ENCODE results near the gene CEP43.

CEP43 gene

DNA sequence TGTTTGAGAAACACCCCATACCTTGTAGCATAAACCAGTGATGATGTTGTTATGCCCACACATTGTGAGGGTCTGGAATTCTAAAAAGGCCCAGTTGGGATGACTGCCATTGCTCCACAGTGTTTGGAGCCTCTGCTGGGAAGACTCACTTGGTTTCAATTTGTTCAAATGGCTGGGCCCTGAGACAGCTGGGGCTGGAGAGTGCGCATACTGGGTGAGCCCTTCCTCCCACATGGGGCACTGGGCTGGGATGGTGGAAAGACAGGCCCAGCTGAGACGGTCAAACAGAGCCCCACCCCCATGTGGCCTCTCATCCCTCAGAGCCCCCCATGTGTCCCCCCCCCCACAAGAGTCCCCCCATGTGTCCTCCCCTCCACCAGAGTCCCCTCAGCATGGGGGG is 22.6 kb upstream of the CEP43 start:
- no peaks in the 10 kb centered on the region for H3K27me3 ChIP-seq (ENCODE audit: insufficient read depth, low read length, poor library complexity)
- ATAC-seq (ENCODE audit: insufficient read depth, low read depth), result no peak
- no peaks in the 10 kb centered on the region; the same call in 1 of the 2 replicates for H4K20me1 ChIP-seq (ENCODE audit: insufficient read depth, low read length)
- TF ChIP-seq CTCF (IDR thresholded peaks at IDR 0.05; ENCODE audit: borderline replicate concordance, extremely low read depth, low read length, poor library complexity, severe bottlenecking) (no peak), EZH2 (IDR thresholded peaks at IDR 0.05; ENCODE audit: borderline replicate concordance, low read depth, low read length, severe bottlenecking) (no peak)
- no peak overlapping the region for H3K9ac ChIP-seq (ENCODE audit: low read depth, low read length)
- peaks cover 15% of the 10 kb centered on the region for H3K4me1 ChIP-seq (ENCODE audit: insufficient read depth, low read length)
- H3K36me3 ChIP-seq (ENCODE audit: insufficient read depth, low read length), result peaks cover 52% of the 10 kb centered on the region
- no peak overlapping the region for H3K27ac ChIP-seq (ENCODE audit: low read length)
- DNase-seq, result no peak
- H3K4me3 ChIP-seq (ENCODE audit: low read depth in 1 of 2, low read length in 2 of 2), result no peak overlapping the region
- H2AFZ ChIP-seq (ENCODE audit: low read depth, low read length), result no peak overlapping the region
- H3K79me2 ChIP-seq (ENCODE audit: insufficient read depth, low read length), result peaks cover 5% of the 10 kb centered on the region; the same call in 1 of the 2 replicates
- no peaks in the 10 kb centered on the region for H3K9me3 ChIP-seq (ENCODE audit: insufficient read depth, low read length, severe bottlenecking)
- H3K4me2 ChIP-seq (ENCODE audit: insufficient read depth, low read length), result no peak overlapping the region

- Histone ChIP-seq H3K4me3 (ENCODE audit: low read depth in 1 of 2, low read length in 2 of 2) (no peak overlapping the region), H3K9ac (ENCODE audit: low read depth, low read length) (no peak overlapping the region), H3K9me3 (ENCODE audit: insufficient read depth, low read length, severe bottlenecking) (no peaks in the 10 kb centered on the region), H3K27me3 (ENCODE audit: insufficient read depth, low read length, poor library complexity) (no peaks in the 10 kb centered on the region), H4K20me1 (ENCODE audit: insufficient read depth, low read length) (peaks cover under 1% of the 10 kb centered on the region; the same call in 1 of the 2 replicates), H2AFZ (ENCODE audit: low read depth, low read length) (no peak overlapping the region), H3K27ac (ENCODE audit: low read length) (no peak overlapping the region), H3K79me2 (ENCODE audit: insufficient read depth, low read length) (peaks cover 12% of the 10 kb centered on the region; the same call in 1 of the 2 replicates), H3K4me2 (ENCODE audit: insufficient read depth, low read length) (no peak overlapping the region), H3K4me1 (ENCODE audit: insufficient read depth, low read length) (peaks cover 3% of the 10 kb centered on the region; the same call in 1 of the 2 replicates), H3K36me3 (ENCODE audit: insufficient read depth, low read length) (peaks cover 46% of the 10 kb centered on the region)
- ATAC-seq (ENCODE audit: insufficient read depth, low read depth) (no peak), DNase-seq (no peak)
- TF ChIP-seq EZH2 (IDR thresholded peaks at IDR 0.05; ENCODE audit: borderline replicate concordance, low read depth, low read length, severe bottlenecking) (no peak), CTCF (IDR thresholded peaks at IDR 0.05; ENCODE audit: borderline replicate concordance, extremely low read depth, low read length, poor library complexity, severe bottlenecking) (no peak)
Observed at GRCh38 chr6:166977621-166978525, 21.3 kb upstream of the CEP43 start.

GRCh38 chr6:166980738-166981137 is 18.5 kb upstream of the CEP43 start:
- TF ChIP-seq EZH2 (IDR thresholded peaks at IDR 0.05; ENCODE audit: borderline replicate concordance, low read depth, low read length, severe bottlenecking), result no peak
- no peak for TF ChIP-seq CTCF (IDR thresholded peaks at IDR 0.05; ENCODE audit: borderline replicate concordance, extremely low read depth, low read length, poor library complexity, severe bottlenecking)
- H3K36me3 ChIP-seq (ENCODE audit: insufficient read depth, low read length), result peaks cover 40% of the 10 kb centered on the region
- no peaks in the 10 kb centered on the region for H3K9me3 ChIP-seq (ENCODE audit: insufficient read depth, low read length, severe bottlenecking)
- ATAC-seq (ENCODE audit: insufficient read depth, low read depth) (no peak), DNase-seq (no peak)
- H3K4me3 ChIP-seq (ENCODE audit: low read depth in 1 of 2, low read length in 2 of 2), result no peak overlapping the region
- H4K20me1 ChIP-seq (ENCODE audit: insufficient read depth, low read length), result peaks cover 8% of the 10 kb centered on the region; the same call in 1 of the 2 replicates
- no peaks in the 10 kb centered on the region for H3K4me1 ChIP-seq (ENCODE audit: insufficient read depth, low read length)
- H3K9ac ChIP-seq (ENCODE audit: low read depth, low read length), result no peak overlapping the region
- no peaks in the 10 kb centered on the region for H3K27me3 ChIP-seq (ENCODE audit: insufficient read depth, low read length, poor library complexity)
- H3K79me2 ChIP-seq (ENCODE audit: insufficient read depth, low read length), result peaks cover 36% of the 10 kb centered on the region
- no peak overlapping the region; the same call in 1 of the 2 replicates for H3K27ac ChIP-seq (ENCODE audit: low read length)
- no peak overlapping the region for H3K4me2 ChIP-seq (ENCODE audit: insufficient read depth, low read length)
- H2AFZ ChIP-seq (ENCODE audit: low read depth, low read length), result no peak overlapping the region

All from DND-41 (cell line).